COLO668 (cell line): ENCODE measurements around the gene ATP8A2.

Experiments
- DNase-seq: peaks from one replicate; lab custom pipeline; 2025; ENCODE audit not compliant: unreplicated experiment; lab: John Stamatoyannopoulos, UW

Gene ATP8A2

DNA sequence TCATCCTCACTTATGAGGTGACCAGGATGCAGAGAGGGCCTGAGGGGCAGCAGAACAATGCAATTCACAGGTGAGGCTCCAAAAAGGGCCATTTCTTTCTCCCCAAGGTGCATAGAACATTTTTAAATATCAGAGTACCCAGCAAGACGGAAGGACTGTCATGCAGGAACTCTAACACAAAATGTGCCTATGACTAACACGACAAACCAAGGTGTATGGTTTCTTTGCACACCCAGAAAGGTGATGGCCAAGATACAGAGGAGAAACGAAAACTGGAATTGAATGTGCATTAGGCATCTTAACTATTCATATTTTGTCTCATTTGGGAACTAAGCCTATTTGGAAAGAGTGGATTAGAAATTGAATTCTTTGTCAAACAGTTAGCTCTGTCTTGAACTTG lies 650.2 kb downstream of the ATP8A2 start:
- DNase-seq: no peak

- DNase-seq: peak; percentile 92
Observed at GRCh38 chr13:26022538-26023292, 650.9 kb downstream of the ATP8A2 start.

DNA sequence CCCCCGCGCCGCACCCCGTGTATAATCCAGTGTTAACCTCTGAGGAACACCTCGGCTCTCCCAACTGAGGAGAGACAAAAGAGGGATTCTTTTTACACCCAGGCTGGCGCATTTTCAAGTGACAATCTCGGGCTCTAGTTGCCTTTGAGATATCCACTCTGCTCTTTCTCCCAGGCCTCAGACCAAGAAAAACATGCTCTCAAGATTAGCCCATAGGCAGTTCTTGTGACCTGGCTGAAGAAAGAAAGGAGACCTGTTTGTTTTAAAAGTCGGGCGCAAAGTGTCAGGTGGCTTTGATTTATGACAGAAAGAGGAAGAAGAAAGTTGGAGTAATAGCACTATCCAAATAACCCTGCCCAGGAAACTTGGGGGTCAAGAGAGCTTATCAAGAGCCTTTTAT lies 652.8 kb downstream of the ATP8A2 start:
- no peak for DNase-seq

GRCh38 chr13:26025196-26025595 lies 653.4 kb downstream of the ATP8A2 start:
- DNase-seq: peak; percentile 51

- no peak for DNase-seq
Observed at GRCh38 chr13:26025771-26026170, 654.0 kb downstream of the ATP8A2 start.

DNA sequence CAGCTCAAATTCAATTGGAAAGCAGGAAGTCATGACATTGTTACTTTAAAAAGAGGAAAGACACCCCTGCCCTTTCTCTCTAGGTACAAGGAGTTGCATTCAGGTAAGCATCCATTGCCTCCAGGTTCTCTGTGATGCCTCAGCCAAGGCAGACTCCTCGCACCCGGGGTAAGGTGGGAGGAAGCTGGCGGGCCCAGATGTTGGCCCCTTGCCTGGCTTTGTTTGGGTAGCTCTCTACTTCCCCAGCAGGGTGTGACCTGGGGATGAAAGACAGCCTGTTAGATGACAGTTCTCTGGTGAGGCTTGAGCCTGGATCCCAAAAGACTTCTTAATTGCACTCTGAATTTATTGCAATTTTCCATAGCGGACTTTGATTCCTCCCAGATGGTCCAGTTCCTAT lies 654.4 kb downstream of the ATP8A2 start:
- no peak for DNase-seq

DNA sequence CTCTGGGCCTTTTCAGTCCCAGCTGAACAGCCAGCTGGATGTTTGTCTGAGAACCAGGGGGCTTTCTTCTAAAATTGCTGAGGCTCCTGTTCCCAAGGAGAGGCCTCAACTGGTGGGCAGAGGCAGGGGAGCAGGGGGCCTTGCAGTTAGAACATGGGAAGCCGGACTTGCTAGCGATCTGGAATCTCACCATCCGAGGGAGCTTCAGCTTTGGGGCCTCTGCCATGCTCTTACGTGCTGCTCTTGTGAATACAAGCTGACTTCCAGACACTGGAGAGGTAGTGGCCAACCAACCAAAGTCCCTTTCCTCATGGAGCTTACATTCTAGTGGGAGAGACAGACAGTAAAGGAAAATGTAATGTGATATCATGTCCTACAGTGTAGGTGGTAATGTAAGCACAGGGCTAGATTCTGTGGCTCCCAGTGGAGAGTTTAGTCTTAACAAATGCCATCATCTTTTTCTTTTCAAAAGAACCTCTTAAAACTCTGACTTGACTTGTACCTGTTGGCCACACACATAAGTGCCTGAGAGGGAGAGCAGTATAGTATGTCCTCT lies 657.9 kb downstream of the ATP8A2 start:
- no peak for DNase-seq

DNA sequence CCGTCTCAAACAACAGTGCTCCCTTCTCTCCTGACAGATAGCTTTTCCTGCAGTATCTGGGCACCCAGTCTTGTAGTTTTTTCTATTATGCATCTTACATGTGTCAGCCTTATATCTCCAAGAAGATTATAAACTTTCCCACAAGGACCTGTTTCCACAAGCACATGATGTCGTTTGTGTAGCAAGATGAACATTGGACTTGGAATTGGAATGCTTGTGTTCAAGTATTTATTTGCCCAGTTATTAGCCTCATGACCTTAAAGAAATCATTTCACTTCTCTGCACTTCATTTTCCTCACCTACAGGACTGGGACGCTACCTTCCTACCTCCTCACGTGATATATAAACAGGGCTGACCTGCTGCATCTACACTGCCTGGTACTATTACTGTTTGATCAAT lies 658.6 kb downstream of the ATP8A2 start:
- DNase-seq: no peak

GRCh38 chr13:26034018-26034417 lies 662.2 kb downstream of the ATP8A2 start:
- no peak for DNase-seq

DNA sequence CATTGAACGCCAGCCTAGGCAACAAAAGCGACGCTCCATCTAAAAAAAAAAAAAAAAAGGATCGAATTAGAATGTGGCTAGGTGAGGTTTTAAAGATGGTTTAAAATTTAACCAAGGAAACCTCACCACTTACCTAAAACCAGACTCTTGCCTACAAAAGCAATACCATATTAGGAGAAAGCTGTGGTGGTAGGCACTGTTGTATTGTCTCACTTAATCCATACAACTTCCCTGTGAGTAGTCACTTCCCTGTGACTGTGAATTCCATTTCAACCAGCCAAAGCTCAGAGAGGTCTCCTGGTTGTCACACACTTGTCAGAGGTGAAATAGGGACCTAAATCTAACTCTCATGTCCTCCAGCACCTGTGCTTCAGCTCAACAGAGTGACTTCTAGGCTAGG lies 664.6 kb downstream of the ATP8A2 start:
- DNase-seq: no peak

GRCh38 chr13:26037302-26037701 lies 665.5 kb downstream of the ATP8A2 start:
- peak; percentile 59 for DNase-seq

- DNase-seq: no peak
Observed at GRCh38 chr13:26038931-26039475, 667.2 kb downstream of the ATP8A2 start.

- no peak for DNase-seq
Observed at GRCh38 chr13:26041444-26041843, 669.7 kb downstream of the ATP8A2 start.

DNA sequence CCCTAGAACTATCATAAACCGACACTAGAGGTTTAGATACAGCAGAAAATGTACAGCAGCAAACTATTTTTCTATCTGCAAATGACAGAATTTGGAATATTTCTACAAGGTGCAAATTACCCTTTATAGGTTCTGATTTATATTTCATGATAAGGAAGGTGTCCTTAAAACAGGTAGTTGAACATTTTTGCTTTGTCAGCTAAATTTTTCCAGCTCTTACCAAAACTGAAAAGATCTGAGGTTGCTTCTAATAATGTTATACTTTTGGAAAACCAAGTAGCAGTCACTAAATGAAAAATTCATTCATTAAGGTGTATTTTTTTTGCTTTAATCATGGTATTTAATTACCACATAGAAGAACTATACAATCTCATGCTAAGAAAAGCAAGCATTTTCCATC lies 671.0 kb downstream of the ATP8A2 start:
- no peak for DNase-seq

DNA sequence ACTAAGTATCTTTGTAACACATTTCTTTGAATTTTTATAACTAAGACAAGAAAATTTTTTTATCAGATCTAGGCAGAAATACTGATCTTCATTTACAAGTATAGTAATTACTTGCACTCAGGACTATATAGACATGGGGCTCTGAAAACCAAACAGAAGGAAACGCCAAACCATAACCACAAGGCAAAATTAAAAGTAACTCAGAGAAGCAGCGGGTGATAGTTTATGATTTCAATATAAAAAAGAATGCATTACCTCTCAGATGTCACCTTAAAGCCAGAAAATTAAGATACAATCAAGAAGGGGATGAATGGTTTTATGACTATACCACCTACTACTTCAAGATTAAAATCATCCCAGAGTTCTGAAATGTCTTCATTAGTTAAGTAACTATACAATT lies 673.4 kb downstream of the ATP8A2 start:
- no peak for DNase-seq

DNA sequence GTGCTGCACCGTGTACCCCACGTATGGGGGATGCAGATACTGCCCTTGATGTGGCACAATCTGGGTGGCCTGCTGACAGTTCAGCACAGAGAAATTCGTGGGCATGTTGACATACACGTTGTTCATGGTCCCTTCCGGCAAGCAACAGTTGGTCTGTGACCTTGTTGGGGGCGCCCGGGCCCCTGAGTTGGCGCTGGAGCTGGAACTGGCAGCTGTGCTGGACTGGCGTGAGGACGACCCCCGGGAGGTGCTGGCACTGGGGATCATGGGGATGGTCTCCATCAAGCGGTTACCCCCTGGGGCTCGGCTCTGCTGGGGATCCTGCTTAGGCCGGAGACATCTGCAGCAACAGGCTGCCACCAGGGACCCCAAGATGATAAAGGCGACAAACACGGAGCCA lies 674.9 kb downstream of the ATP8A2 start:
- no peak for DNase-seq

- no peak for DNase-seq
Observed at GRCh38 chr13:26047040-26047439, 675.3 kb downstream of the ATP8A2 start.

GRCh38 chr13:26048741-26049140 lies 677.0 kb downstream of the ATP8A2 start:
- DNase-seq: no peak

GRCh38 chr13:26050568-26051230 lies 678.9 kb downstream of the ATP8A2 start:
- DNase-seq: peak; percentile 98

GRCh38 chr13:26051231-26051656 lies 679.5 kb downstream of the ATP8A2 start:
- peak; percentile 79 for DNase-seq

DNA sequence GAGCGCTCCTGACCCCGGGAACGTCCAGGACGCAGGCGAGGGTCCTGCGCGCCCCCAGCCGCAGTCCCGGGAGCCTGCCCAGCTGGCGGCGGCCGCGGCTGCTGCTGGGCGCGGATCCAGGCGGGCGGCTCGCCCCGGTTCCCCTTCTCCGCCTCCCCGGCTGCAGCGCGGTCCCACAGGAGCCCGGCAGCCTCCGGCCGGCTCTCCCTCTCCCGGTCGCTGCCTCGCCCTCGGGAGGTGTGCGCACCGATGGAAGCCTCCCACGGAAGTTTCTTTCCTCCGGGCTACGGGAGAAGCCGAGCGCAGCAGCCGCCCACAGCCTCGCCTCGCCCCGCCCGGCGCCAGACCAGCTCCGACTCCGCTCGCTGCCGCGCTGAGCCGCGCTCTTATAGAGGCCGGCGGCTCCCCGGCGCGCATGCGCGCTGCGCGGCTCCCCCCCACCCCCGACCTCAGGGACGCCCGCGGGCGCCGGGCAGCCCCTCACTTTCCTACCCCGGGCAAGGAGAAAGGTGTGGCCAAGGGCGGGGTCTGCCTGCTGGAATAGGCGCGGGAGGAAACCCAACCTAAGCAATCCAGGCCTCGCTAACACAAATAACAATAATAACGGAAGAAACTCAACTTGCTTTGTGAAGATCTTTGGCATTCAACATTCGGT lies 680.0 kb downstream of the ATP8A2 start, which contains the start of gene SHISA2:
Gene SHISA2, minus strand, starts transcription at position 360 of the 655 bp plus-strand sequence. CDS start 1,041 bp downstream, outside the sequence.
- DNase-seq: peak; percentile 88
